IPS-20b (cell line): Measurements from ENCODE around the gene THAP7.

ENCODE experiments used
- H3K27ac ChIP-seq: one replicate; pipeline ENCODE4 v1.5.1; 2013; ENCODE audit warnings: low read length
- H3K27me3 ChIP-seq: 2 replicates; pipeline ENCODE4 v1.6.1; 2013; ENCODE audit warnings: mild to moderate bottlenecking, low read length, inconsistent platforms; ENCODE audit not compliant: insufficient read depth
- H3K36me3 ChIP-seq: 2 replicates; pipeline ENCODE4 v1.6.1; 2013; ENCODE audit warnings: low read depth, mild to moderate bottlenecking, inconsistent platforms, low read length, moderate library complexity; ENCODE audit not compliant: insufficient read depth
- H3K4me1 ChIP-seq: 2 replicates; pipeline ENCODE4 v1.6.1; 2013; ENCODE audit warnings: mild to moderate bottlenecking, control low read depth, inconsistent platforms, low read length, moderate library complexity; ENCODE audit not compliant: insufficient read depth
- H3K4me3 ChIP-seq: 2 replicates; pipeline ENCODE4 v1.5.1; 2013; ENCODE audit warnings: mild to moderate bottlenecking, low read length, inconsistent platforms
- H3K9ac ChIP-seq: 2 replicates; pipeline ENCODE4 v1.6.1; 2013; ENCODE audit warnings: low read depth, mild to moderate bottlenecking, inconsistent platforms, low read length, moderate library complexity
- H3K9me3 ChIP-seq: 2 replicates; pipeline ENCODE4 v1.6.1; 2013; ENCODE audit warnings: mild to moderate bottlenecking, low read depth, low read length, inconsistent platforms; ENCODE audit not compliant: insufficient read depth

The THAP7 gene

GRCh38 chr22:21028277-21029251 is 26.6 kb upstream of the THAP7 start:
- H3K9me3 ChIP-seq = no peaks in the 10 kb centered on the region
- H3K9ac ChIP-seq = no peak overlapping the region
- H3K27ac ChIP-seq = no peak overlapping the region
- H3K36me3 ChIP-seq = no peaks in the 10 kb centered on the region
- no peaks in the 10 kb centered on the region for H3K4me1 ChIP-seq
- H3K27me3 ChIP-seq = peaks cover 35% of the 10 kb centered on the region
- no peak overlapping the region for H3K4me3 ChIP-seq

GRCh38 chr22:21026783-21027692 is 25.1 kb upstream of the THAP7 start:
- Histone ChIP-seq H3K4me1 (no peaks in the 10 kb centered on the region), H3K9ac (no peak overlapping the region), H3K27ac (no peak overlapping the region), H3K36me3 (no peaks in the 10 kb centered on the region), H3K27me3 (peaks cover 20% of the 10 kb centered on the region), H3K9me3 (no peaks in the 10 kb centered on the region), H3K4me3 (no peak overlapping the region)

GRCh38 chr22:21025763-21026755 is 24.1 kb upstream of the THAP7 start:
- H3K9me3 ChIP-seq = no peaks in the 10 kb centered on the region
- H3K27ac ChIP-seq = no peak overlapping the region
- H3K27me3 ChIP-seq = peaks cover 10% of the 10 kb centered on the region
- no peak overlapping the region for H3K4me3 ChIP-seq
- H3K4me1 ChIP-seq = no peaks in the 10 kb centered on the region
- no peaks in the 10 kb centered on the region for H3K36me3 ChIP-seq
- H3K9ac ChIP-seq = no peak overlapping the region

GRCh38 chr22:21025266-21025665 is 23.3 kb upstream of the THAP7 start:
- Histone ChIP-seq H3K27ac (no peak overlapping the region), H3K4me3 (no peak overlapping the region), H3K9me3 (no peaks in the 10 kb centered on the region), H3K36me3 (no peaks in the 10 kb centered on the region), H3K4me1 (no peaks in the 10 kb centered on the region), H3K9ac (no peak overlapping the region), H3K27me3 (peaks cover 2% of the 10 kb centered on the region)

- Histone ChIP-seq H3K4me1 (no peaks in the 10 kb centered on the region), H3K9me3 (no peaks in the 10 kb centered on the region), H3K27me3 (no peaks in the 10 kb centered on the region), H3K36me3 (no peaks in the 10 kb centered on the region), H3K9ac (no peak overlapping the region), H3K27ac (no peak overlapping the region), H3K4me3 (no peak overlapping the region)
Measured at GRCh38 chr22:21022955-21023614, 21.2 kb upstream of the THAP7 start.

- Histone ChIP-seq H3K9me3 (no peaks in the 10 kb centered on the region), H3K9ac (no peak overlapping the region), H3K4me1 (no peaks in the 10 kb centered on the region), H3K27ac (no peak overlapping the region), H3K4me3 (no peak overlapping the region), H3K27me3 (no peaks in the 10 kb centered on the region), H3K36me3 (no peaks in the 10 kb centered on the region)
Measured at GRCh38 chr22:21022507-21022906, 20.6 kb upstream of the THAP7 start.

GRCh38 chr22:21020802-21021429 is 19.0 kb upstream of the THAP7 start:
- H3K9me3 ChIP-seq = no peaks in the 10 kb centered on the region
- no peak overlapping the region for H3K4me3 ChIP-seq
- no peak overlapping the region for H3K27ac ChIP-seq
- H3K36me3 ChIP-seq = no peaks in the 10 kb centered on the region
- no peak overlapping the region for H3K9ac ChIP-seq
- H3K4me1 ChIP-seq = no peaks in the 10 kb centered on the region
- H3K27me3 ChIP-seq = no peaks in the 10 kb centered on the region

- Histone ChIP-seq H3K27ac (no peak overlapping the region), H3K4me3 (no peak overlapping the region), H3K27me3 (peaks cover 10% of the 10 kb centered on the region; the same call in 1 of the 2 replicates), H3K9me3 (no peaks in the 10 kb centered on the region), H3K4me1 (peaks cover 12% of the 10 kb centered on the region; the same call in 1 of the 2 replicates), H3K36me3 (no peaks in the 10 kb centered on the region), H3K9ac (no peak overlapping the region)
Measured at GRCh38 chr22:21018314-21018713, 16.4 kb upstream of the THAP7 start.

- H3K9ac ChIP-seq = no peak overlapping the region
- no peak overlapping the region for H3K4me3 ChIP-seq
- H3K9me3 ChIP-seq = no peaks in the 10 kb centered on the region
- H3K27ac ChIP-seq = no peak overlapping the region
- H3K27me3 ChIP-seq = peaks cover 15% of the 10 kb centered on the region; the same call in 1 of the 2 replicates
- H3K36me3 ChIP-seq = no peaks in the 10 kb centered on the region
- H3K4me1 ChIP-seq = peaks cover 14% of the 10 kb centered on the region; the same call in 1 of the 2 replicates
Measured at GRCh38 chr22:21016644-21017420, 14.9 kb upstream of the THAP7 start.
